Upper lobe of left lung (tissue), 6 donors: ENCODE data around the gene BTBD9. TPM values are rescaled to one million over a fixed set of nuclear protein-coding genes. Genes with fewer than 3 reads are reported as not detected.

ENCODE experiments used
- ATAC-seq, 2 donors: fragments of 200-7000 bp; cut with Tn5 transposase; one replicate each; pipeline ENCODE4 v1.9.1; 2022; ENCODE audit warnings: mild to moderate bottlenecking in 2 of 2, moderate library complexity in 2 of 2; ENCODE audit not compliant: low FRiP score in 2 of 2
- DNase-seq, 2 donors: peaks; one replicate each; pipeline ENCODE4 v3.0.0-alpha.2; 2019 to 2020
- H3K27ac ChIP-seq, 4 donors: fragments of 200-600 bp; sonication (generic); one replicate each; pipeline ENCODE4 v1.5.1; 2016 to 2019
- H3K27me3 ChIP-seq, 4 donors: fragments of 200-600 bp; sonication (generic); one replicate each; pipeline ENCODE4 v1.5.1; 2017 to 2019
- H3K36me3 ChIP-seq, 4 donors: fragments of 200-600 bp; sonication (generic); one replicate each; pipeline ENCODE4 v1.5.1; 2016 to 2019
- H3K4me1 ChIP-seq, 4 donors: fragments of 200-600 bp; sonication (generic); one replicate each; pipeline ENCODE4 v1.5.1; 2018 to 2019
- H3K4me3 ChIP-seq, 4 donors: fragments of 200-600 bp; sonication (generic); one replicate each; pipeline ENCODE4 v1.5.1; 2017 to 2019; ENCODE audit warnings: mild to moderate bottlenecking in 2 of 4, moderate library complexity in 1 of 4
- H3K9me3 ChIP-seq, 4 donors: fragments of 200-600 bp; sonication (generic); one replicate each; pipeline ENCODE4 v1.5.1; 2018 to 2019
- EP300 ChIP-seq, 4 donors: sonication (generic); formaldehyde crosslinking; IDR thresholded peaks; one replicate each; pipeline ENCODE4 v1.5.1; 2017; ENCODE audit warnings: antibody characterized with exemption in 4 of 4, control low read depth in 2 of 4
- POLR2A ChIP-seq, 4 donors: fragments of 450-650 bp; IDR thresholded peaks; one replicate each; pipeline ENCODE4 v1.5.1; 2016 to 2017; ENCODE audit warnings: antibody characterized with exemption in 4 of 4, mild to moderate bottlenecking in 2 of 4
- POLR2AphosphoS5 ChIP-seq, 2 donors: sonication (generic); formaldehyde crosslinking; IDR thresholded peaks; one replicate each; pipeline ENCODE4 v1.5.1; 2017; ENCODE audit warnings: antibody characterized with exemption in 2 of 2
- WGBS, 2 donors: methylation state at CpG; one replicate each; pipeline ENCODE4 v1.1.5; 2017 to 2018; 5-methylcytosine and 5-hydroxymethylcytosine counted together
- total RNA-seq, 6 donors: library from RNA; depleted of rRNA in 4 of 6; stranded (reverse); fragments of >200 nt in 4 of 6; gene quantifications; one replicate each; pipeline versions ENCODE4 v1.1.0 to v1.2.1, GENCODE V29; 2016 to 2021
- TF ChIP-seq, protein P1 (sequence below), 6 experiments: fragments of 450-650 bp in 4 of 6; fragments of 200-600 bp in 2 of 6; sonication (generic) in 2 of 6; IDR thresholded peaks; one replicate each; pipeline ENCODE4 v1.5.1; 2016 to 2019; ENCODE audit warnings: antibody characterized with exemption in 6 of 6
- donor health status: DM: no; HTN: no; CAD: no; lungs with moderate emphysema.
- donor health status: DM: no; HTN: yes; CAD: no; lungs with severe emphysema.

Gene BTBD9
- total RNA-seq, 6 donors from 2014 or later: 18.2 to 60.8 (median 44.9) TPM

DNA sequence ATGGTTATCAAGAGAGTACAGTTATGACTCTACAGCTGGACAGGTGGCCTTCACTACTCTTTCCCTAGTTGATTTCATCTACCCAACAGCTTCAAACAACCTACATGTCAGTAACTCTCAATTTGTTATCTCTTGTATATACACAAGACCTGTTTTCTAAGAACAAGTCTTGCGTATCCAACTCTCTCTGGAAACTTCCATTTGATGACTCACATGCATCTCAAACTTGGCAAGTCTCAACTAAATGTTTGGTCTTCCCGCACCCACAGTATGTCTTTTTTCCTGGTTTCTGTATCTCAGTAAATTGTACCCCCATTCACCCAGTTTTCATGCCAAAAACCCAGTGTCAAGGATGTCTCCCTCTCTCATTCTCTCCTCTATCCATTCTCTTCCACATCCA lies 97.7 kb downstream of the BTBD9 start:
- H3K9me3 ChIP-seq: no peaks in the 10 kb centered on the region
- H3K27me3 ChIP-seq: no peaks in the 10 kb centered on the region
- ATAC-seq: no peak
- no peak overlapping the region for H3K4me3 ChIP-seq
- TF ChIP-seq EP300 (IDR thresholded peaks at IDR 0.05) (no peak), POLR2AphosphoS5 (IDR thresholded peaks at IDR 0.05) (no peak), POLR2A (IDR thresholded peaks at IDR 0.05) (no peak)
- TF ChIP-seq, protein P1, sequence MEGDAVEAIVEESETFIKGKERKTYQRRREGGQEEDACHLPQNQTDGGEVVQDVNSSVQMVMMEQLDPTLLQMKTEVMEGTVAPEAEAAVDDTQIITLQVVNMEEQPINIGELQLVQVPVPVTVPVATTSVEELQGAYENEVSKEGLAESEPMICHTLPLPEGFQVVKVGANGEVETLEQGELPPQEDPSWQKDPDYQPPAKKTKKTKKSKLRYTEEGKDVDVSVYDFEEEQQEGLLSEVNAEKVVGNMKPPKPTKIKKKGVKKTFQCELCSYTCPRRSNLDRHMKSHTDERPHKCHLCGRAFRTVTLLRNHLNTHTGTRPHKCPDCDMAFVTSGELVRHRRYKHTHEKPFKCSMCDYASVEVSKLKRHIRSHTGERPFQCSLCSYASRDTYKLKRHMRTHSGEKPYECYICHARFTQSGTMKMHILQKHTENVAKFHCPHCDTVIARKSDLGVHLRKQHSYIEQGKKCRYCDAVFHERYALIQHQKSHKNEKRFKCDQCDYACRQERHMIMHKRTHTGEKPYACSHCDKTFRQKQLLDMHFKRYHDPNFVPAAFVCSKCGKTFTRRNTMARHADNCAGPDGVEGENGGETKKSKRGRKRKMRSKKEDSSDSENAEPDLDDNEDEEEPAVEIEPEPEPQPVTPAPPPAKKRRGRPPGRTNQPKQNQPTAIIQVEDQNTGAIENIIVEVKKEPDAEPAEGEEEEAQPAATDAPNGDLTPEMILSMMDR (IDR thresholded peaks at IDR 0.05): no peak
- H3K4me1 ChIP-seq: no peaks in the 10 kb centered on the region
- H3K36me3 ChIP-seq: peaks cover 0 to 5% (median 0%) of the 10 kb centered on the region in 4 donors
- 92 to 94% methylated on average over 2 of the region's 2 CpGs for WGBS, 2 donors
- no peak overlapping the region for H3K27ac ChIP-seq
- DNase-seq: no peak

DNA sequence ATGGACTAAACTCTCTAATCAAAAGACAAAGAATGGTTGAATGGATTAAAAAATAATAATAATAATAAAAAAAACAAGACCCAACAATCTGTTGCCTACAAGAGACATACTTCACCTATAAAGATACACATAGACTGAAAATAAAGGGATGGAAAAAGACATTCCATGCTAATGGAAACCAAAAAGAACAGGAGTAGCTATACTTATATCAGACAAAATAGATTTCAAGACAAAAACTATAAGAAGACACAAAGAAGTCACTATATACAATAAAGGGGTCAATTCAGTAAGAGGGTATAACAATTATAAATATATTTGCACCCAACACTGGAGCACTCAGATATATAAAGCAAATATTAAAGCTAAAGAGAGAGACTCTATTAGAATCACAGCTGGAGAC lies 106.7 kb downstream of the BTBD9 start:
- ATAC-seq (no peak), DNase-seq (no peak)
- no peaks in the 10 kb centered on the region for H3K36me3 ChIP-seq
- H3K27ac ChIP-seq: no peak overlapping the region
- H3K9me3 ChIP-seq: no peaks in the 10 kb centered on the region
- no peaks in the 10 kb centered on the region for H3K27me3 ChIP-seq
- H3K4me1 ChIP-seq: peaks cover 0 to 3% (median 0%) of the 10 kb centered on the region in 4 donors
- no peak overlapping the region for H3K4me3 ChIP-seq
- TF ChIP-seq POLR2A (IDR thresholded peaks at IDR 0.05): no peak
- TF ChIP-seq, protein P1 (IDR thresholded peaks at IDR 0.05): no peak
- no peak for TF ChIP-seq EP300 (IDR thresholded peaks at IDR 0.05)
- TF ChIP-seq POLR2AphosphoS5 (IDR thresholded peaks at IDR 0.05): no peak

DNA sequence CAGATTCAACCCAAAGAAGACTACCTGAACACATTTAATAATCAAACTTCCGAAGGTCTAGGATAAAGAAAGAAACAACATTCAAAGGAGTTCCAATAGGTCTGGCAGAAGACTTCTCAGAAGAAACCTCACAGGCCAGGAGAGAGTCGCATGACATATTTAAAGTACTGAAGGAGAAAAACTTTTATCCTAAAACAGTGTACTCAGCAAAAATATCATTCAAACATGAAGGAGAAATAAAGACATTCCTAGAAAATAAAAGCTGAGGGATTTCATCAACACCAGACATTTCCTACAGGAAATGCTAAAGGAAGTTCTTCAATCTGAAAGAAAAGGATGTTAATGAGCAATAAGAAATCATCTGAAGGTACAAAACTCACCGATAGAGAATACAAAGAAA lies 108.6 kb downstream of the BTBD9 start:
- Histone ChIP-seq H3K4me1 (peaks cover 0 to 3% (median 0%) of the 10 kb centered on the region in 4 donors), H3K9me3 (peaks cover 0 to 5% (median 0%) of the 10 kb centered on the region in 4 donors), H3K27me3 (no peaks in the 10 kb centered on the region), H3K4me3 (no peak overlapping the region), H3K36me3 (no peaks in the 10 kb centered on the region), H3K27ac (no peak overlapping the region)
- 69 to 72% methylated on average over 3 of the region's 3 CpGs for WGBS, 2 donors
- ATAC-seq (no peak), DNase-seq (no peak)
- TF ChIP-seq EP300 (IDR thresholded peaks at IDR 0.05): no peak
- no peak for TF ChIP-seq POLR2A (IDR thresholded peaks at IDR 0.05)
- no peak for TF ChIP-seq POLR2AphosphoS5 (IDR thresholded peaks at IDR 0.05)
- TF ChIP-seq, protein P1 (IDR thresholded peaks at IDR 0.05): no peak

DNA sequence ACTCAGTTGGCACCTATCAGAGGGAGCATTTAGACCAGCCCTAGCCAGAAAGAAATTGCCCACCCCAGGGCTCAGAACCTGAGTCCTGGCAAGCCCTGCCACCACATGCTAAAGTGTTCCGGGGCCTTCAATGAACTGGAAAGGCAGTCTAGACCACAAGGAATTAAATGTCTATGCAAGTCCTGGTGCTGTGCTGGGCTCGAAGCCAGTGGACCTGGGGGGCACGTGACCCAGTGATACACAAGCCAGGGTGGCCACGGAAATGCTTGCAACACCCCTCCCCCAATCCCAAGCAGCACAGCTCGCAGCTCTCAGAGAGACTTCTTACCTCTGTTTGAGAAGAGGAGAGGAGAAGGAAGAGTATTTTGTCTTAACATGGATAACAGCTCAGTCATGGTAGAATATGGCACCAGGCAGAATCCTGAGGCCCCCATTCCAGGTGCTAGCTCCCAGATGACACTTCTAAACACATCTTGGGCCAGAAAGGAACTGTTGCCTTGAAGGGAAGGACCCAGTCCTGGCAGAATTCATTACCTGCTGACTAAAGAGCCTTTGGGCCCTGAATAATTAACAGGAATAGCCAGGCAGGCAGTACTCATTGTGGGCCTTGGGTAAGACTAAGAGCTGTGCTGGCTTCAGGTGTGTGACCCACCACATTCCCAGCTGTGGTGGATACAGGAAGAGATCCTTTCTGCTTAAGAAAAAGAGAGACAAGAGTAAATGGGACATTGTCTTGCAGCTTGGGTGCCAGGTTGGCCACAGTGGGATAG lies 111.3 kb downstream of the BTBD9 start:
- DNase-seq: no peak
- TF ChIP-seq POLR2A (IDR thresholded peaks at IDR 0.05) (no peak), EP300 (IDR thresholded peaks at IDR 0.05) (no peak), POLR2AphosphoS5 (IDR thresholded peaks at IDR 0.05) (no peak)
- TF ChIP-seq, protein P1 (IDR thresholded peaks at IDR 0.05): no peak
- Histone ChIP-seq H3K27ac (no peak overlapping the region), H3K4me3 (no peak overlapping the region), H3K27me3 (no peaks in the 10 kb centered on the region), H3K36me3 (no peaks in the 10 kb centered on the region), H3K4me1 (peaks cover 0 to 3% (median 0%) of the 10 kb centered on the region in 4 donors), H3K9me3 (peaks cover 0 to 8% (median 0%) of the 10 kb centered on the region in 4 donors)
- 95 to 96% methylated on average over 4 to 5 of the region's 5 CpGs for WGBS, 2 donors
- no peak for ATAC-seq

DNA sequence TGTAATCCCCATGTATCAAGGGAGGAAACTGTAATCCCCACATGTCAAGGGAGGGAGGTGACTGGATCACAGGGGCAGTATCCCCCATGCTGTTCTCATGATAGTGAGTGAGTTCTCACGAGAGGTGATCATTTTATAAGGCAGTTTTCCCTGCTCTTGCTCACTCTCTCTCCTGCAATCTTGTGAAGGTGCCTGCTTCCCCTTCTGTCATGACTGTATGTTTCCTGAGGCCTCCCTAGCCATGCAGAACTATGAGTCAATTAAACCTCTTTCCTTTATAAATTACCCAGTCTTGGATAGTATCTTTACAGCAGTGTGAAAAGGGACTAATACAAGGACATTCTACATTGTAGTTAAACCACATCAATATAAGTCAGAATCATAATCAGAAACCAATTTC lies 112.4 kb downstream of the BTBD9 start:
- H3K9me3 ChIP-seq: peaks cover 0 to 8% (median 0%) of the 10 kb centered on the region in 4 donors
- H3K4me1 ChIP-seq: peaks cover 0 to 3% (median 0%) of the 10 kb centered on the region in 4 donors
- no peak overlapping the region for H3K27ac ChIP-seq
- DNase-seq (no peak), ATAC-seq (no peak)
- H3K27me3 ChIP-seq: no peaks in the 10 kb centered on the region
- 92 to 96% methylated on average over 1 of the region's 1 CpG for WGBS, 2 donors
- TF ChIP-seq POLR2A (IDR thresholded peaks at IDR 0.05) (no peak), POLR2AphosphoS5 (IDR thresholded peaks at IDR 0.05) (no peak), EP300 (IDR thresholded peaks at IDR 0.05) (no peak)
- TF ChIP-seq, protein P1 (IDR thresholded peaks at IDR 0.05): no peak
- H3K36me3 ChIP-seq: no peaks in the 10 kb centered on the region
- no peak overlapping the region for H3K4me3 ChIP-seq
